Astrocyte (in vitro differentiated cells and primary cell): ENCODE data around the gene TYROBP. TPM values are rescaled to one million over a fixed set of nuclear protein-coding genes. Genes with fewer than 3 reads are reported as not detected.

Experiments
- DNase-seq: peaks from one replicate; pipeline ENCODE4 v3.0.0-alpha.2; 2010; ENCODE audit warnings: low read depth
- FAIRE-seq: peaks from 2 replicates; lab custom pipeline; 2011; peaks lifted over from hg19 to GRCh38; lab: Jason Lieb, UNC
- H2AFZ ChIP-seq: 2 replicates; pipeline ENCODE4 v1.6.0; 2012; ENCODE audit warnings: low read depth, low read length, inconsistent platforms
- H3K27ac ChIP-seq: 2 replicates; pipeline ENCODE4 v1.5.1; 2011; ENCODE audit warnings: low read depth, low read length, inconsistent platforms
- H3K27me3 ChIP-seq: 2 replicates; pipeline ENCODE4 v1.6.0; 2011; ENCODE audit warnings: low read length, inconsistent platforms; ENCODE audit not compliant: insufficient read depth
- H3K36me3 ChIP-seq: 2 replicates; pipeline ENCODE4 v1.5.1; 2011; ENCODE audit warnings: low read length, inconsistent platforms; ENCODE audit not compliant: insufficient read depth
- H3K4me1 ChIP-seq: 2 replicates; pipeline ENCODE4 v1.5.1; 2011; ENCODE audit warnings: low read length, inconsistent platforms; ENCODE audit not compliant: insufficient read depth
- H3K4me2 ChIP-seq: 2 replicates; pipeline ENCODE4 v1.6.0; 2012; ENCODE audit warnings: low read length, inconsistent platforms
- H3K4me3 ChIP-seq: 2 replicates; pipeline ENCODE4 v1.5.1; 2011; ENCODE audit warnings: low read depth, mild to moderate bottlenecking, low read length, inconsistent platforms; ENCODE audit not compliant: insufficient read depth
- H3K79me2 ChIP-seq: 2 replicates; pipeline ENCODE4 v1.6.0; 2012; ENCODE audit warnings: mild to moderate bottlenecking, low read length, inconsistent platforms; ENCODE audit not compliant: insufficient read depth
- H3K9ac ChIP-seq: 2 replicates; pipeline ENCODE4 v1.6.0; 2012; ENCODE audit warnings: mild to moderate bottlenecking, low read length, inconsistent platforms
- H3K9me3 ChIP-seq: 2 replicates; pipeline ENCODE4 v1.5.1; 2012; ENCODE audit warnings: low read depth, mild to moderate bottlenecking, low read length, inconsistent platforms; ENCODE audit not compliant: insufficient read depth
- H4K20me1 ChIP-seq: 2 replicates; pipeline ENCODE4 v1.6.0; 2012; ENCODE audit warnings: low read length, inconsistent platforms; ENCODE audit not compliant: insufficient read depth
- H3K27ac Mint-ChIP-seq: one replicate; pipeline ENCODE4 v1.8.0; 2021; ENCODE audit warnings: mild to moderate bottlenecking, mixed read lengths; ENCODE audit not compliant: unreplicated experiment
- H3K27me3 Mint-ChIP-seq: one replicate; pipeline ENCODE4 v1.8.0; 2021; ENCODE audit warnings: low read depth, mixed read lengths; ENCODE audit not compliant: unreplicated experiment
- H3K36me3 Mint-ChIP-seq: one replicate; pipeline ENCODE4 v1.8.0; 2021; ENCODE audit warnings: low read depth, mixed read lengths; ENCODE audit not compliant: unreplicated experiment
- H3K4me1 Mint-ChIP-seq: one replicate; pipeline ENCODE4 v1.8.0; 2021; ENCODE audit warnings: low read depth, mixed read lengths; ENCODE audit not compliant: unreplicated experiment
- H3K4me3 Mint-ChIP-seq: one replicate; pipeline ENCODE4 v1.8.0; 2021; ENCODE audit warnings: mild to moderate bottlenecking, moderate library complexity, mixed read lengths; ENCODE audit not compliant: unreplicated experiment
- H3K9me3 Mint-ChIP-seq: one replicate; pipeline ENCODE4 v1.8.0; 2021; ENCODE audit warnings: mild to moderate bottlenecking, mixed read lengths; ENCODE audit not compliant: unreplicated experiment
- EZH2 ChIP-seq: IDR thresholded peaks from 2 replicates; pipeline ENCODE4 v1.6.1; 2012; ENCODE audit warnings: mild to moderate bottlenecking, low read length, inconsistent platforms; ENCODE audit not compliant: insufficient read depth
- total RNA-seq: library from RNA; stranded (reverse); gene quantifications from 2 replicates; pipeline ENCODE4 v1.2.1, GENCODE V29; 2021
- TF ChIP-seq, protein P1 (sequence below): IDR thresholded peaks from 2 replicates; pipeline ENCODE4 v1.5.1; 2011; ENCODE audit warnings: low read depth, mild to moderate bottlenecking, inconsistent platforms, low read length, moderate library complexity; ENCODE audit not compliant: insufficient read depth

TYROBP gene
- total RNA-seq, 1 donor from 2014 or later = not detected

DNA sequence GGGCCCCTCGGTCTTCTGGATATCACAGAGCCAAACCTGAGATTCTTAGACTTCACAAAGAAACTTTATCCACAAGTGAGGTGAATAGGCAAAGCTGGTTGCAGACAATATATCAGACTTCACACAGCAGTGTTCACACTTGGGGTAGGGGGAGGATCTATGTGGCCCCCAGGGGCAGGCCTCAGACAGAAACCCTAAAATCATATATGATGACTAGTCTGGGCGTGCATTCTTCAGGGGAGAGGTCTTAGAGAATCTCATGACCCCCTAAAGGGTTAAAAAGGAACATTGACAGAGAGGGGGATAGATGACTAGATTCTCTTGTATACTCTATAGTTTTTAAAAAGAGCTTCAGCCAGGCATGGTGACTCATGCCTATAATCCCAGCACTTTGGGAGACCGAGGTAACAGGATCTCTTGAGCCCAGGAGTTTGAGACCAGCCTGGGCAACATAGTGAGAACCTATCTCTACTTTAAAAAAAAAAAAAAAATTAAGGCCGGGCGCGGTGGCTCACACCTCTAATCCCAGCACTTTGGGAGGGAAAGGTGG lies 2.8 kb downstream of the TYROBP start:
- Histone ChIP-seq H3K4me2 (no peak overlapping the region), H3K27ac (no peak overlapping the region), H3K9ac (no peak overlapping the region), H3K27me3 (no peaks in the 10 kb centered on the region), H4K20me1 (no peaks in the 10 kb centered on the region), H3K36me3 (no peaks in the 10 kb centered on the region), H3K4me1 (peaks cover 27% of the 10 kb centered on the region), H3K9me3 (no peaks in the 10 kb centered on the region), H2AFZ (no peak overlapping the region), H3K79me2 (no peaks in the 10 kb centered on the region), H3K4me3 (no peak overlapping the region)
- Mint-ChIP-seq H3K36me3 (no peaks in the 10 kb centered on the region), H3K4me1 (peaks cover 15% of the 10 kb centered on the region), H3K27ac (no peak overlapping the region), H3K4me3 (no peak overlapping the region), H3K9me3 (no peaks in the 10 kb centered on the region), H3K27me3 (peaks cover 4% of the 10 kb centered on the region)
- no peak for TF ChIP-seq EZH2
- TF ChIP-seq, protein P1, sequence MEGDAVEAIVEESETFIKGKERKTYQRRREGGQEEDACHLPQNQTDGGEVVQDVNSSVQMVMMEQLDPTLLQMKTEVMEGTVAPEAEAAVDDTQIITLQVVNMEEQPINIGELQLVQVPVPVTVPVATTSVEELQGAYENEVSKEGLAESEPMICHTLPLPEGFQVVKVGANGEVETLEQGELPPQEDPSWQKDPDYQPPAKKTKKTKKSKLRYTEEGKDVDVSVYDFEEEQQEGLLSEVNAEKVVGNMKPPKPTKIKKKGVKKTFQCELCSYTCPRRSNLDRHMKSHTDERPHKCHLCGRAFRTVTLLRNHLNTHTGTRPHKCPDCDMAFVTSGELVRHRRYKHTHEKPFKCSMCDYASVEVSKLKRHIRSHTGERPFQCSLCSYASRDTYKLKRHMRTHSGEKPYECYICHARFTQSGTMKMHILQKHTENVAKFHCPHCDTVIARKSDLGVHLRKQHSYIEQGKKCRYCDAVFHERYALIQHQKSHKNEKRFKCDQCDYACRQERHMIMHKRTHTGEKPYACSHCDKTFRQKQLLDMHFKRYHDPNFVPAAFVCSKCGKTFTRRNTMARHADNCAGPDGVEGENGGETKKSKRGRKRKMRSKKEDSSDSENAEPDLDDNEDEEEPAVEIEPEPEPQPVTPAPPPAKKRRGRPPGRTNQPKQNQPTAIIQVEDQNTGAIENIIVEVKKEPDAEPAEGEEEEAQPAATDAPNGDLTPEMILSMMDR = no peak
- no peak for DNase-seq
- no peak for FAIRE-seq

GRCh38 chr19:35904311-35905068 lies 3.6 kb downstream of the TYROBP start:
- H3K27me3 ChIP-seq = no peaks in the 10 kb centered on the region
- H3K9ac ChIP-seq = no peak overlapping the region
- FAIRE-seq (no peak), DNase-seq (no peak)
- no peaks in the 10 kb centered on the region for H4K20me1 ChIP-seq
- no peak overlapping the region for H3K4me2 ChIP-seq
- no peak overlapping the region for H3K4me3 ChIP-seq
- peaks cover 27% of the 10 kb centered on the region for H3K4me1 ChIP-seq
- H3K9me3 ChIP-seq = no peaks in the 10 kb centered on the region
- no peak overlapping the region for H2AFZ ChIP-seq
- Mint-ChIP-seq H3K27me3 (peaks cover 4% of the 10 kb centered on the region), H3K27ac (no peak overlapping the region), H3K9me3 (no peaks in the 10 kb centered on the region), H3K4me1 (peaks cover 15% of the 10 kb centered on the region), H3K4me3 (no peak overlapping the region), H3K36me3 (no peaks in the 10 kb centered on the region)
- H3K79me2 ChIP-seq = no peaks in the 10 kb centered on the region
- TF ChIP-seq EZH2 = no peak
- TF ChIP-seq, protein P1 = no peak
- no peaks in the 10 kb centered on the region for H3K36me3 ChIP-seq
- no peak overlapping the region for H3K27ac ChIP-seq
